ENCODE data around the gene PDE6G. TPM values are rescaled to one million over a fixed set of nuclear protein-coding genes. Genes with fewer than 3 reads are reported as not detected.

The PDE6G gene
- total RNA-seq, 2 experiments from 2014 or later, result 12.0 to 12.5 TPM

DNA sequence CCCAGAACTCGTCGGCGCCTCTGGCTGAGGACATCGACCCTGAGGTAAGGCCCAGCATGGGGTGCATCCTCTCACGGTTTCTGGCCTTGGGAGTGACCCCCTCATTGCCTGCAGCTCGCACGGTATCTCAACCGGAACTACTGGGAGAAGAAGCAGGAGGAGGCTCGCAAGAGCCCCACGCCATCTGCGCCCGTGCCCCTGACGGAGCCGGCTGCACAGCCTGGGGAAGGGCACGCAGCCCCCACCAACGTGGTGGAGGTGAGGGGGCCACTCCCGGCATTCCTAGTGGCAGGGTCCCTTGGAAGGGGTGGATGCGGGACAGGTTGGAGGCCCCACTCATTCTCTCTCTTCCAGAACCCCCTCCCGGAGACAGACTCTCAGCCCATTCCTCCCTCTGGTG lies 38.5 kb upstream of the PDE6G start:
- Mint-ChIP-seq H3K27ac (no peak overlapping the region), H3K4me1 (peaks cover 5% of the 10 kb centered on the region), H3K4me3 (no peak overlapping the region), H3K36me3 (peaks cover 34% of the 10 kb centered on the region), H3K9me3 (ENCODE audit: low read depth) (no peaks in the 10 kb centered on the region), H3K27me3 (no peaks in the 10 kb centered on the region)
- CTCF ChIA-PET, result no interaction called here
- ATAC-seq, result no peak
- DNase-seq, result no peak

DNA sequence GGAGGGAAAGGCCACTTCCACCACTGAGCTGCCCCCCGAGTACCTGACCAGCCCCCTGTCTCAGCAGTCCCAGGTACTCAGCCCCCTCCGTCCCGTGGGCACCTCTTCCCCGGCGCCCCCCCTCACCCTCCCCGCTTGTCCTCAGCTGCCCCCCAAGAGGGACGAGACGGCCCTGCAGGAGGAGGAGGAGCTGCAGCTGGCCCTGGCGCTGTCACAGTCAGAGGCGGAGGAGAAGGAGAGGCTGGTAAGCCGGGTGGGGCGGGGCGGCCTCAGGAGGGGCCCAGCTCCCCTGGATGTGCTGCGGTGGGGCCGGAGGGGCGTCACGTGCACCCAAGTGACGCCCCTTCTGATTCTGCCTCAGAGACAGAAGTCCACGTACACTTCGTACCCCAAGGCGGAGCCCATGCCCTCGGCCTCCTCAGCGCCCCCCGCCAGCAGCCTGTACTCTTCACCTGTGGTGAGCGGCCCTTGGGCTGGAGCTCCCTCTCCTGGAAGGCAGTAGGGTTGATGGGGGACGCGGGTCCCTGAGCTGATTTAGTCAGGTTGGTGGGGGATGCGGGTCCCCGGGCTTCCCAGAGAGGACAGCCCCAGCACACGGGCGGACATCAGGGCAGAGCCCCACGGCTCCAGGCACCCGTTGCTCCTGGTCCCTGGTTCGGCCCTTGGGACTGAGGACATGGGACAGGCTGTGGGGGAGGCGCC lies 37.3 kb upstream of the PDE6G start:
- no peak for DNase-seq
- ATAC-seq, result no peak
- Mint-ChIP-seq H3K4me3 (no peak overlapping the region), H3K9me3 (ENCODE audit: low read depth) (no peaks in the 10 kb centered on the region), H3K4me1 (peaks cover 3% of the 10 kb centered on the region), H3K27ac (no peak overlapping the region), H3K36me3 (peaks cover 33% of the 10 kb centered on the region), H3K27me3 (no peaks in the 10 kb centered on the region)
- CTCF ChIA-PET, result interaction anchor here (1.1 kb wide), 1 partner anchor 9 kb away, joined by 4 read pairs; the partner anchor contains the start of gene MRPL12

DNA sequence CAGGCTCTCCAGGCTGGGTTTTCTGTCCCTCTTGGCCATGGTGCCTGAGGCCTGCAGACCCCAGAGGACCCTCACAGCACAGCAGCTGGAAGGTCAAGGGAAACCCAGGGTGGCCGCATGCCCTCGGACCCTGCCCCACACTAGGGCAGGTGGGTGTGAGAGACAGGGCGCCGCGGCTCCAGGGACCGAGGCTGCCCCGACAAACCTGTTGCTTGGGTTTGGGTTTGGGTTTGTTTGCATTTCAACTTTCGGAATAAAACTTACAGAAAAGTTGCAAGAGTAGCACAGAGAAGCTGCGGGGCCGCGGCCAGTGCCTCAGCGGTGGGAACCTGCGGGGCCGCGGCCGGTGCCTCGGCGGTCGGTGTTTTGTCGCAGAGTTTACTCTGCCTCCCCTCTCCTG lies 35.3 kb upstream of the PDE6G start:
- no peak overlapping the region for H3K4me3 Mint-ChIP-seq
- H3K27me3 Mint-ChIP-seq, result no peaks in the 10 kb centered on the region
- ATAC-seq (no peak), DNase-seq (no peak)
- CTCF ChIA-PET, result no interaction called here
- H3K9me3 Mint-ChIP-seq (ENCODE audit: low read depth), result no peaks in the 10 kb centered on the region
- H3K27ac Mint-ChIP-seq, result no peak overlapping the region
- peaks cover 25% of the 10 kb centered on the region for H3K36me3 Mint-ChIP-seq
- H3K4me1 Mint-ChIP-seq, result no peaks in the 10 kb centered on the region

- DNase-seq (no peak), ATAC-seq (no peak)
- H3K27me3 Mint-ChIP-seq, result no peaks in the 10 kb centered on the region
- CTCF ChIA-PET, result no interaction called here
- H3K4me1 Mint-ChIP-seq, result peaks cover 3% of the 10 kb centered on the region
- no peak overlapping the region for H3K4me3 Mint-ChIP-seq
- H3K27ac Mint-ChIP-seq, result no peak overlapping the region
- peaks cover 28% of the 10 kb centered on the region for H3K36me3 Mint-ChIP-seq
- no peaks in the 10 kb centered on the region for H3K9me3 Mint-ChIP-seq (ENCODE audit: low read depth)
Measured at GRCh38 chr17:81691196-81691595, 34.9 kb upstream of the PDE6G start.

GRCh38 chr17:81690549-81690948 lies 34.2 kb upstream of the PDE6G start:
- no peaks in the 10 kb centered on the region for H3K9me3 Mint-ChIP-seq (ENCODE audit: low read depth)
- no peak for ATAC-seq

DNA sequence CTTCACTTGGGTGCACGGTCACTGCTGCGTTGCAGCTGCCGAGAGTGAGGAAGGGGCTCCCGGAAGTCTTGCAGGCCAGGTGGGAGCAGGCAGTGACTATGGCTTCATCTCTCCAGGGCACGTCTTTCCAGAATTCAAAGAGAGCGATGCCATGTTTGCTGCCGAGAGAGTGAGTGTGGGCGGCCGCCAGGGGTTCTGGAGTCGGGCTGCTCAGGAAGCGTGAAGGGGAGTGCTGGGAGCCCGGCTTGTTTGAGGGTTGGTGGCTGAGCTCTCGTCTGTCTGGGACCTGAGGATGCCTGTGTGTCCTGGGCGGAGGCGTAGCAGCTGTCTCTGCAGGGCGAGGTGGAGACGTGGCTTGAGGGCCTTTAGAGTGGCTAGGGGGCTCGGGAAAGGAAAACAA lies 33.7 kb upstream of the PDE6G start:
- no peak for ATAC-seq
- CTCF ChIA-PET, result no interaction called here
- peaks cover 12% of the 10 kb centered on the region for H3K4me1 Mint-ChIP-seq
- DNase-seq, result no peak
- peaks cover 33% of the 10 kb centered on the region for H3K36me3 Mint-ChIP-seq
- H3K9me3 Mint-ChIP-seq (ENCODE audit: low read depth), result no peaks in the 10 kb centered on the region
- H3K4me3 Mint-ChIP-seq, result no peak overlapping the region
- no peak overlapping the region for H3K27ac Mint-ChIP-seq
- no peaks in the 10 kb centered on the region for H3K27me3 Mint-ChIP-seq

More at GRCh38 chr17:81690549-81690948, 34.2 kb upstream of the PDE6G start:
- Mint-ChIP-seq H3K36me3 (peaks cover 32% of the 10 kb centered on the region), H3K27ac (no peak overlapping the region), H3K4me1 (peaks cover 8% of the 10 kb centered on the region), H3K4me3 (no peak overlapping the region), H3K27me3 (no peaks in the 10 kb centered on the region)
- CTCF ChIA-PET, result no interaction called here
- DNase-seq, result no peak

DNA sequence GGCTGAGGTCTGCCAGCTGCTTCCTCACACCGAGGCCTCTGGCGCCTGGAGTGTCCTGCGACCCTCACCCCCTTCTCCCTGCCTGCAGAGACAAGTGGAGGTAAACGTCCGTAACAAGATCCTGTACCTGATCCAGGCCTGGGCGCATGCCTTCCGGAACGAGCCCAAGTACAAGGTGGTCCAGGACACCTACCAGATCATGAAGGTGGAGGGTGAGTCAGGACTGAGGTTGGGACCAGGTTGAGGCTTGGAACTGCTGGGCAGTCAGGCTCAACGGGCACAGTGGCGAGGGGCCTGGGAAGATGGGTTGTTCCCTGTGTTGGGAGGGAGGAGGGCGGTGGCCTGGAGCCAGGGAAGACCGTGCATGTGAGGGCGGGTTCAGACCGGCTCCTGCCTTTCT lies 32.3 kb upstream of the PDE6G start:
- CTCF ChIA-PET, result no interaction called here
- H3K4me3 Mint-ChIP-seq, result no peak overlapping the region
- H3K27me3 Mint-ChIP-seq, result no peaks in the 10 kb centered on the region
- DNase-seq (no peak), ATAC-seq (no peak)
- no peak overlapping the region for H3K27ac Mint-ChIP-seq
- H3K36me3 Mint-ChIP-seq, result peaks cover 35% of the 10 kb centered on the region
- peaks cover 20% of the 10 kb centered on the region for H3K4me1 Mint-ChIP-seq
- H3K9me3 Mint-ChIP-seq (ENCODE audit: low read depth), result no peaks in the 10 kb centered on the region

GRCh38 chr17:81687770-81688541 lies 31.6 kb upstream of the PDE6G start:
- peaks cover 20% of the 10 kb centered on the region for H3K4me1 Mint-ChIP-seq
- DNase-seq (no peak), ATAC-seq (no peak)
- H3K36me3 Mint-ChIP-seq, result peaks cover 35% of the 10 kb centered on the region
- H3K4me3 Mint-ChIP-seq, result no peak overlapping the region
- no peaks in the 10 kb centered on the region for H3K9me3 Mint-ChIP-seq (ENCODE audit: low read depth)
- no peak overlapping the region for H3K27ac Mint-ChIP-seq
- CTCF ChIA-PET, result no interaction called here
- no peaks in the 10 kb centered on the region for H3K27me3 Mint-ChIP-seq

DNA sequence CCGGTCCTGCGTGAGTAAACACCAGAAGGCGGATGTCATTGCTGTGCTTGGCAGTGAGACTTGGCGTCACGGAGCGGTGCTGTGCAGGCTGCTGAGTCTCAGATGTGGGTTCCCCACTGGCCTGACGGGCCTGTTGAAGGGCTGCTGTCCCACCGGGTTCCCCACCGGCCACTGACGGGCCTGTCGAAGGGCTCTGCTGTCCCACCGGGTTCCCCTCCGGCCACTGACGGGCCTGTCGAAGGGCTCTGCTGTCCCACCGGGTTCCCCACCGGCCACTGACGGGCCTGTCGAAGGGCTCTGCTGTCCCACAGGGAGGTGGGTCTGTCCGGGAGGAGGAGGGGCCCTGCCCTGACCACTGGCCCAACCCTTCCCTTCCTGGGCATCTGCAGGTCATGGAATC lies 30.3 kb upstream of the PDE6G start:
- CTCF ChIA-PET, result interaction anchor here (1.9 kb wide), 1 partner anchor 16 kb away, joined by 9 read pairs; the partner anchor contains the start of gene MRPL12
- Mint-ChIP-seq H3K4me1 (peaks cover 30% of the 10 kb centered on the region), H3K4me3 (no peak overlapping the region), H3K36me3 (peaks cover 27% of the 10 kb centered on the region), H3K9me3 (ENCODE audit: low read depth) (no peaks in the 10 kb centered on the region), H3K27me3 (no peaks in the 10 kb centered on the region), H3K27ac (no peak overlapping the region)
- no peak for DNase-seq
- ATAC-seq, result no peak

GRCh38 chr17:81685108-81685507 lies 28.8 kb upstream of the PDE6G start:
- ATAC-seq, result no peak

DNA sequence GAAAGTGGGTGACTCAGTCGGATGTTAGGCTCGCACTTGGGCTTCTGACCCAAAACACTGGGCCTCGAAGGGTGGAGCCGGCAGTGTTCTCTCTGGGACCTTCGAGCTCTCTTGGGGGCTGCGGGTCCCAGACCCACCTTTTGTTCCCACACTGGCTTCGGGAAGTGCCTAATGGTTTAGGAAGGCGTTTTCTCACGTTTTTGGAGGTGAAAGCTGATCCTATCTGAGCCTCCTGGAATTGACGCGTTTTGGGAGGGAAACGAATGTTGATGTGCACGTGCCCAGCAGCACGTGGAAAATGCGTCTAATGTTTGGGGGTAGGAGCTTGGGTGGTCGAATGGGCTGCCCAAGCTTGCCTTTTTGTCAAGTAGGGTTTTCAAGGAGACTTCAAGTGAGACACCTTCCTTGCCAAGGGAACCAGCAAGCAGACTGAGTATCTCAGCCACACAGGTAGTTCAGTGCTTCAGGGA lies 28.1 kb upstream of the PDE6G start:
- CTCF ChIA-PET, result interaction anchor here (0.7 to 2.2 kb wide), 9 partner anchors 9 to 353 kb away, joined by 3 to 10 read pairs (median 4); partner anchors contain the start of genes DCXR and MRPL12
- DNase-seq (no peak), ATAC-seq (no peak)
- H3K4me1 Mint-ChIP-seq, result peaks cover 32% of the 10 kb centered on the region
- H3K4me3 Mint-ChIP-seq, result peak overlapping the region; percentile 81
- H3K27ac Mint-ChIP-seq, result peak overlapping the region; percentile 71
- no peaks in the 10 kb centered on the region for H3K27me3 Mint-ChIP-seq
- peaks cover 22% of the 10 kb centered on the region for H3K36me3 Mint-ChIP-seq
- H3K9me3 Mint-ChIP-seq (ENCODE audit: low read depth), result no peaks in the 10 kb centered on the region

More at GRCh38 chr17:81685108-81685507, 28.8 kb upstream of the PDE6G start:
- H3K27me3 Mint-ChIP-seq, result no peaks in the 10 kb centered on the region
- H3K36me3 Mint-ChIP-seq, result peaks cover 24% of the 10 kb centered on the region
- H3K27ac Mint-ChIP-seq, result peak overlapping the region; percentile 71
- CTCF ChIA-PET, result interaction anchor here (0.7 to 2.2 kb wide), 9 partner anchors 9 to 353 kb away, joined by 3 to 10 read pairs (median 4); partner anchors contain the start of genes DCXR and MRPL12
- H3K9me3 Mint-ChIP-seq (ENCODE audit: low read depth), result no peaks in the 10 kb centered on the region
- peak overlapping the region; percentile 81 for H3K4me3 Mint-ChIP-seq
- peaks cover 32% of the 10 kb centered on the region for H3K4me1 Mint-ChIP-seq
- no peak for DNase-seq

GRCh38 chr17:81683584-81684441 lies 27.5 kb upstream of the PDE6G start, which contains the start of the genes ARL16 and HGS:
Gene ARL16 (minus strand): TSS chr17:81683797. CDS start chr17:81683753, 44 bp downstream.
Gene HGS (plus strand): TSS chr17:81684011. CDS start chr17:81684067, 56 bp downstream.
- Mint-ChIP-seq H3K27me3 (no peaks in the 10 kb centered on the region), H3K36me3 (peaks cover 18% of the 10 kb centered on the region), H3K4me1 (peaks cover 32% of the 10 kb centered on the region), H3K4me3 (peak within 1 kb of the TSS; percentile 81), H3K9me3 (ENCODE audit: low read depth) (no peaks in the 10 kb centered on the region), H3K27ac (peak within 1 kb of the TSS; percentile 83)
- peak; percentile 98 for DNase-seq
- ATAC-seq, result peak; percentile 98
- CTCF ChIA-PET, result interaction anchor here (0.6 to 2.3 kb wide), 11 partner anchors 8 to 354 kb away, joined by 3 to 10 read pairs (median 5); partner anchors contain the start of genes CCDC137, DCXR, MRPL12 and OXLD1

DNA sequence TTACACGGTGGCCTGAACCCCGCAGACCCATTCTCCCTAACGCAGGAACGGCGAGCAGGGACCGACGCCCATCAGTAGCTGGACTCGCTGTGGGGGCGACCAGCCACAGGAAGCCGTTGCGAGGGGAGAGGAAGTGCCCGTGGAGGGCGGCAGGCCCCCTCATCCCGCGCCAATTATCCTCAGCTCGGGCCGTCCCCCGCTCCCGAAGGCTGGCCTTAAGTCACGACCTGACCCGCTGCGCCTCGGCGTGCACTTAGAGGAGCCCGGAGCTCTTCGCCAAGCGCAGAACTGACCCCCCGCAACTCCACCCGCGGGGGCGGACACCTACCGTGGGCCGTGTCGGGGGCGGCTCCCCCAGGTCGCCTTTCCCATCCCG lies 26.9 kb upstream of the PDE6G start:
- CTCF ChIA-PET, result interaction anchor here (0.6 to 2.3 kb wide), 9 partner anchors 15 to 168 kb away, joined by 3 to 10 read pairs (median 6); partner anchors contain the start of genes CCDC137, MRPL12 and OXLD1
- Mint-ChIP-seq H3K9me3 (ENCODE audit: low read depth) (no peaks in the 10 kb centered on the region), H3K27ac (peak overlapping the region; percentile 83), H3K36me3 (peaks cover 18% of the 10 kb centered on the region), H3K4me1 (peaks cover 32% of the 10 kb centered on the region), H3K4me3 (peak overlapping the region; percentile 81), H3K27me3 (no peaks in the 10 kb centered on the region)
- DNase-seq (no peak), ATAC-seq (no peak)
